Peyer's patch (tissue), 4 donors: ENCODE measurements around the gene FAM241A. TPM values are rescaled to one million over a fixed set of nuclear protein-coding genes. Genes with fewer than 3 reads are reported as not detected.
A peak's percentile ranks its signal among the peaks of the same experiment; 100 is the strongest.

Source experiments
- DNase-seq, 3 donors: peaks; one replicate each; pipeline ENCODE4 v3.0.0-alpha.2; 2017 to 2019
- H3K27ac ChIP-seq, 4 donors: fragments of 200-600 bp; sonication (generic); one replicate each; pipeline ENCODE4 v1.5.1; 2016 to 2019
- H3K27me3 ChIP-seq, 2 donors: fragments of 200-600 bp; sonication (generic); one replicate each; pipeline ENCODE4 v1.5.1; 2019
- H3K36me3 ChIP-seq, 3 donors: fragments of 200-600 bp; sonication (generic); one replicate each; pipeline ENCODE4 v1.5.1; 2016 to 2019
- H3K4me1 ChIP-seq, 4 donors: fragments of 200-600 bp; sonication (generic); one replicate each; pipeline ENCODE4 v1.5.1; 2016 to 2019
- H3K4me3 ChIP-seq, 4 donors: fragments of 200-600 bp; sonication (generic); 1 replicate in 3 of 4; 2 replicates in 1 of 4; pipeline ENCODE4 v1.5.1; 2016 to 2019; ENCODE audit warnings: mild to moderate bottlenecking in 1 of 4
- H3K9me3 ChIP-seq, 4 donors: fragments of 200-600 bp; sonication (generic); one replicate each; pipeline ENCODE4 v1.5.1; 2016 to 2019; ENCODE audit warnings: mild to moderate bottlenecking in 1 of 4
- POLR2A ChIP-seq, 2 donors: fragments of 450-650 bp; IDR thresholded peaks; one replicate each; pipeline ENCODE4 v1.5.1; 2017; ENCODE audit warnings: antibody characterized with exemption in 2 of 2, mild to moderate bottlenecking in 2 of 2, moderate library complexity in 2 of 2
- total RNA-seq, 4 donors: library from RNA; depleted of rRNA; stranded (reverse); fragments of >200 nt; gene quantifications; one replicate each; pipeline ENCODE4 v1.1.0, GENCODE V29; 2016
- TF ChIP-seq, protein P1 (sequence below), 6 experiments: fragments of 450-650 bp in 4 of 6; fragments of 200-600 bp in 2 of 6; sonication (generic) in 1 of 6; IDR thresholded peaks; one replicate each; pipeline ENCODE4 v1.5.1; 2017 to 2019; ENCODE audit warnings: antibody characterized with exemption in 6 of 6, mild to moderate bottlenecking in 3 of 6, moderate library complexity in 1 of 6

Gene FAM241A
- total RNA-seq, 4 donors from 2014 or later: 0.47 to 2.5 (median 1.2) TPM

DNA sequence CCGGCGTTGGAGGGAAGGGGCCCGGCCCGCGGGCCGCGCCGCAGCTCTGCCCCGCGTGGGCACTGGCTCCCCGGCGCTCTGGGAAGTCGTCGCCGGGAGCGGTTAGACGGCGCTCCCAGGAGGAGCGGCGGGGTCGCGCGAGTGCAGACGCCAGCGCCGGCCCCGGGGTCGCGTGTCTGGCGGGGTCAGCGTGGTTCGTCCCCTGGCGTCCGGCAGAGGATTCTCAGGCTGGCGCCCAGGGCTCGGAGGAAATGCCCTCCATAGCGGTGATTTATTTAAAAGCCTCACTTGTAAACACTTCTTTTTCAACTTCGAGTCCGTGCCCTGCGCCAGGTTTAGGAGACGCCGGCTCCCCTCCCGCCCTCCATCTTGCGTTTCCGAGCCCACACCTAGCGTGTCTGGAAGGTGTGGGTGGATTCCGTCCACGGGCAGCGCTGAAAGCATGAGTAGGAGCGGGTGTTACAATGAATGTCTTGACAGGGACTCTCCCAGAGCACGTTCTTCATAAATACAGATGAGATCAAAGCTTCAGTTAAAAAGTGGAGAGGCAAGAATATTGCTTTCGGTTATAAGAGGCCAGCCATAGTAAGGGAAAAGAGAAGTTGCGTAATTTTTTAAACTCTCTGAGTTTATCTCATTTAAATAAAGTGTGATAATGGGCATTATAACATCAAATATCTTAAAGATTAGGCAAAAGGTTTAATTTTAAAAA, 692 bp downstream of the FAM241A start:
- no peaks in the 10 kb centered on the region for H3K27me3 ChIP-seq
- H3K4me1 ChIP-seq: peaks cover 0 to 6% (median 2%) of the 10 kb centered on the region in 4 donors
- DNase-seq: peak; percentile 52 to 68 (median 66)
- no peaks in the 10 kb centered on the region for H3K36me3 ChIP-seq
- peak overlapping the region; percentile 83 to 97 (median 90) for H3K4me3 ChIP-seq
- no peaks in the 10 kb centered on the region for H3K9me3 ChIP-seq
- TF ChIP-seq POLR2A (IDR thresholded peaks at IDR 0.05): no peak
- TF ChIP-seq, protein P1, sequence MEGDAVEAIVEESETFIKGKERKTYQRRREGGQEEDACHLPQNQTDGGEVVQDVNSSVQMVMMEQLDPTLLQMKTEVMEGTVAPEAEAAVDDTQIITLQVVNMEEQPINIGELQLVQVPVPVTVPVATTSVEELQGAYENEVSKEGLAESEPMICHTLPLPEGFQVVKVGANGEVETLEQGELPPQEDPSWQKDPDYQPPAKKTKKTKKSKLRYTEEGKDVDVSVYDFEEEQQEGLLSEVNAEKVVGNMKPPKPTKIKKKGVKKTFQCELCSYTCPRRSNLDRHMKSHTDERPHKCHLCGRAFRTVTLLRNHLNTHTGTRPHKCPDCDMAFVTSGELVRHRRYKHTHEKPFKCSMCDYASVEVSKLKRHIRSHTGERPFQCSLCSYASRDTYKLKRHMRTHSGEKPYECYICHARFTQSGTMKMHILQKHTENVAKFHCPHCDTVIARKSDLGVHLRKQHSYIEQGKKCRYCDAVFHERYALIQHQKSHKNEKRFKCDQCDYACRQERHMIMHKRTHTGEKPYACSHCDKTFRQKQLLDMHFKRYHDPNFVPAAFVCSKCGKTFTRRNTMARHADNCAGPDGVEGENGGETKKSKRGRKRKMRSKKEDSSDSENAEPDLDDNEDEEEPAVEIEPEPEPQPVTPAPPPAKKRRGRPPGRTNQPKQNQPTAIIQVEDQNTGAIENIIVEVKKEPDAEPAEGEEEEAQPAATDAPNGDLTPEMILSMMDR (IDR thresholded peaks at IDR 0.05): peak in 3 of 6 experiments; percentile 8 to 19 (median 10)
- H3K27ac ChIP-seq: peak overlapping the region; percentile 78 to 91 (median 86)

DNA sequence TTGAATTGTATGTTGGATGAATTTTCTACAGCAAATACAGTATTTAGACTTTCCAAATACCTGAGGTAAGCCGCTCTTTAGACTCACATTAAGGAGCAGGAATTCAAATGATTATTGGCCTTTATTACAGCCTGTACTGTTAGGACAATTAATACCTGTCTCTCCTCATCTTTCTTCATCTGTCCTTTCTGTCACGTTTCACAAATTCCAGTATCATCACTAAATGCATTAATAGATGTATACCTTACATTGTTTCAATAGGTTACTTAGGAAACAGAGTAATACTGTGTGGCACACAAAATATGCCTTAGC, 1.2 kb downstream of the FAM241A start:
- no peaks in the 10 kb centered on the region for H3K27me3 ChIP-seq
- TF ChIP-seq, protein P1 (IDR thresholded peaks at IDR 0.05): no peak
- no peak for TF ChIP-seq POLR2A (IDR thresholded peaks at IDR 0.05)
- H3K4me3 ChIP-seq: peak overlapping the region; percentile 83 to 97 (median 90)
- peaks cover 0 to 6% (median 2%) of the 10 kb centered on the region in 4 donors for H3K4me1 ChIP-seq
- H3K27ac ChIP-seq: peak overlapping the region; percentile 4 to 91 (median 86)
- H3K9me3 ChIP-seq: no peaks in the 10 kb centered on the region
- no peaks in the 10 kb centered on the region for H3K36me3 ChIP-seq
- DNase-seq: no peak

DNA sequence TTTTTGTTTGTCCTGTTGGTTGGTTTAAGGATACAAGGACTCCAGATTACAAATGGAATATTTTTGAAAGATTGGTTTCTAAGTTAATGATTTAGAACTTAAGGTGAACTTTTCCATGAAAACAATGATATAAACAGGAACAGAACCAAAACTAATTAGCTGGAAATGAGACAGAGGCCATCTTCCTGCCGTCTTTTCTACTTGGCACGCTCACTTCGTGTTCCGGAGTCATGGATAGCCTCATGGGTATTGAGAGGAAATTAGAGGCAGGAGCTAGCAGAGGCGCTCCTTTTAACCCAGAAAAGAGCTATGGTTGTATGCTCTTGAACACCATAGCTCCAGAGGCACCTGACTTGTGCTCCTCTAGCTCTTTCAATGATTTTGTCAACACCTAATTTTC, 2.4 kb downstream of the FAM241A start:
- Histone ChIP-seq H3K4me3 (no peak overlapping the region), H3K4me1 (peaks cover 0 to 6% (median 2%) of the 10 kb centered on the region in 4 donors)

DNA sequence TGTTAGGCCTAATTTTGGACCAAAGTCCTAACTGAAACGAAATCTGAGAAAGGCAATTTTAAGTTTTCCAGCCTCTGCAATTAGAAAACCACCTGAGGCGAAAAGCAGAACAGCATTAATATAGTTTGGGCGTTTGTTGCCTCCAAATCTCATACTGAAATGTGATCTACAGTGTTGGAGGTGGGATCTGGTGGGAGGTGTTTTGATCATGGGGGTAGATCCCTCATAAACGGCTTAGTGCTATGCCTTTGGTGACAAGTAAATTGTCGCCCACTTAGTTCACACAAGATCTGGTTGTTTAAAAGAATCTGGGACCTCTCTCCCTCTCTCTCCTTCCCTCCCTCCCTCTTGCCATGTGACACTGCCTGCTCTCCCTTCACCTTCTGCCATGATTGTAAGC, 5.7 kb downstream of the FAM241A start:
- Histone ChIP-seq H3K9me3 (no peaks in the 10 kb centered on the region), H3K36me3 (no peaks in the 10 kb centered on the region), H3K27me3 (no peaks in the 10 kb centered on the region), H3K4me3 (no peak overlapping the region), H3K27ac (no peak overlapping the region), H3K4me1 (peaks cover 0 to 6% (median 2%) of the 10 kb centered on the region in 4 donors)
- no peak for TF ChIP-seq POLR2A (IDR thresholded peaks at IDR 0.05)
- TF ChIP-seq, protein P1 (IDR thresholded peaks at IDR 0.05): no peak
- no peak for DNase-seq

More for the DNA sequence above, 2.4 kb downstream of the FAM241A start:
- Histone ChIP-seq H3K9me3 (no peaks in the 10 kb centered on the region), H3K27ac (no peak overlapping the region), H3K27me3 (no peaks in the 10 kb centered on the region), H3K36me3 (no peaks in the 10 kb centered on the region)
- no peak for TF ChIP-seq POLR2A (IDR thresholded peaks at IDR 0.05)
- TF ChIP-seq, protein P1 (IDR thresholded peaks at IDR 0.05): no peak
- no peak for DNase-seq

DNA sequence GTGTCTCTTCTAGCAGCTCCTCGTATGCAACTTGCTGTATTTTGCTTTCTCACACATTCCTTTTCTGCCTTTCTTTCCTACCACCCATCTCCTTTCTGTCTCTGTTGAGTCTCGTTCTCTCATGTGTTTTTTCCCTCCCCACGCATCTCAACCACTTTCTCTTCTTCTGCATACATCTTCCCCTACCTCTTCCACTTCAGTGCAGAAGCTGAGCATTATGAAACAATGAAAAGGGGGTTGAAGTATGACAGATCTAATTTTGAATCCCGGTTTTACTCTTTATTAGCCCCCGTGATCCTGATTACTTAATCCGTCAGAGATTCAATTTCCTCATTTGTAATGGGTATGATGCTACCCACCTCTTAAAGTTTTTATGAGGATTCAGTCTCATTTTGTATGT, 7.3 kb downstream of the FAM241A start:
- TF ChIP-seq POLR2A (IDR thresholded peaks at IDR 0.05): no peak
- TF ChIP-seq, protein P1 (IDR thresholded peaks at IDR 0.05): no peak
- H3K36me3 ChIP-seq: no peaks in the 10 kb centered on the region
- no peaks in the 10 kb centered on the region for H3K4me1 ChIP-seq
- H3K9me3 ChIP-seq: no peaks in the 10 kb centered on the region
- H3K27ac ChIP-seq: no peak overlapping the region
- no peak overlapping the region for H3K4me3 ChIP-seq
- no peak for DNase-seq
- H3K27me3 ChIP-seq: no peaks in the 10 kb centered on the region
